ENCODE results near the gene PXMP4. TPM values are rescaled to one million over a fixed set of nuclear protein-coding genes. Genes with fewer than 3 reads are reported as not detected.

Gene PXMP4
- total RNA-seq, 4 donors from 2014 or later = 12.5 to 34.1 (median 21.2) TPM

- H3K4me3 ChIP-seq (ENCODE audit: low read depth, poor library complexity, severe bottlenecking) = no peak overlapping the region
- WGBS, 2 donors = 60 to 69% methylated on average over 9 to 10 of the region's 10 CpGs
- no peak for DNase-seq (ENCODE audit: low spot score in 2 of 2)
- TF ChIP-seq CTCF (IDR thresholded peaks at IDR 0.05) = no peak
- intact Hi-C loops (cut with DNase I; ENCODE audit: low total_unique reads) = no loop called here
Observed at GRCh38 chr20:33713865-33714367, 6.2 kb downstream of the PXMP4 start.

GRCh38 chr20:33711446-33711738 lies 8.7 kb downstream of the PXMP4 start:
- H3K4me3 ChIP-seq (ENCODE audit: low read depth, poor library complexity, severe bottlenecking) = no peak overlapping the region
- TF ChIP-seq POLR2A (IDR thresholded peaks at IDR 0.05) (no peak), CTCF (IDR thresholded peaks at IDR 0.05) (no peak)
- intact Hi-C loops (cut with DNase I; ENCODE audit: low total_unique reads) = no loop called here
- no peak for DNase-seq (ENCODE audit: low spot score in 2 of 2)
- WGBS, 2 donors = 0 to 67% methylated on average over 1 of the region's 1 CpG

- 77 to 83% methylated on average over 14 of the region's 14 CpGs for WGBS, 2 donors
- DNase-seq (ENCODE audit: low spot score in 2 of 2) = no peak
- intact Hi-C loops (cut with DNase I; ENCODE audit: low total_unique reads) = no loop called here
- TF ChIP-seq CTCF (IDR thresholded peaks at IDR 0.05) (no peak), POLR2A (IDR thresholded peaks at IDR 0.05) (no peak)
- no peak overlapping the region for H3K4me3 ChIP-seq (ENCODE audit: low read depth, poor library complexity, severe bottlenecking)
Observed at GRCh38 chr20:33710681-33711445, 9.2 kb downstream of the PXMP4 start.

GRCh38 chr20:33709905-33710541 lies 10.1 kb downstream of the PXMP4 start:
- WGBS, 2 donors = 72 to 73% methylated on average over 16 of the region's 16 CpGs
- intact Hi-C loops (cut with DNase I; ENCODE audit: low total_unique reads) = no loop called here
- no peak overlapping the region for H3K4me3 ChIP-seq (ENCODE audit: low read depth, poor library complexity, severe bottlenecking)
- no peak for TF ChIP-seq CTCF (IDR thresholded peaks at IDR 0.05)
- TF ChIP-seq POLR2A (IDR thresholded peaks at IDR 0.05) = no peak
- DNase-seq (ENCODE audit: low spot score in 2 of 2) = no peak

- intact Hi-C loops (cut with DNase I; ENCODE audit: low total_unique reads) = no loop called here
- no peak for DNase-seq (ENCODE audit: low spot score in 2 of 2)
- no peak overlapping the region for H3K4me3 ChIP-seq (ENCODE audit: low read depth, poor library complexity, severe bottlenecking)
- TF ChIP-seq POLR2A (IDR thresholded peaks at IDR 0.05) (no peak), CTCF (IDR thresholded peaks at IDR 0.05) (no peak)
- 80 to 87% methylated on average over 2 of the region's 2 CpGs for WGBS, 2 donors
Observed at GRCh38 chr20:33709398-33709797, 10.7 kb downstream of the PXMP4 start.

Data from lower leg skin (tissue), 4 donors.